Stimulated activated CD8-positive, alpha-beta memory T cell treated with anti-CD3 and anti-CD28 coated beads, Interleukin-15, amount 100 ng/mL, for 1 hour (primary cell): Measurements from ENCODE around the gene YTHDC2.
"Not testable (repeated sequence)": the region's sequence is repeated elsewhere in the genome, so short reads cannot be mapped to it uniquely, and the experiment has no call there.

Experiments used
- DNase-seq: peaks from one replicate; pipeline ENCODE4 v3.0.0-alpha.2; 2020; ENCODE audit warnings: low read depth

YTHDC2 gene

GRCh38 chr5:113603246-113603645 lies 89.8 kb downstream of the YTHDC2 start:
- not testable (repeated sequence) for DNase-seq

GRCh38 chr5:113606298-113607134 lies 93.0 kb downstream of the YTHDC2 start:
- no peak for DNase-seq

- DNase-seq: no peak
Observed at GRCh38 chr5:113607361-113607760, 93.9 kb downstream of the YTHDC2 start.

GRCh38 chr5:113608113-113608596 lies 94.7 kb downstream of the YTHDC2 start:
- no peak for DNase-seq

- no peak for DNase-seq
Observed at GRCh38 chr5:113612060-113612496, 98.6 kb downstream of the YTHDC2 start.

- no peak for DNase-seq
Observed at GRCh38 chr5:113614191-113614590, 100.7 kb downstream of the YTHDC2 start.

GRCh38 chr5:113615708-113616107 lies 102.2 kb downstream of the YTHDC2 start:
- no peak for DNase-seq

GRCh38 chr5:113617191-113617796 lies 103.8 kb downstream of the YTHDC2 start:
- DNase-seq: no peak

- no peak for DNase-seq
Observed at GRCh38 chr5:113632996-113633395, 119.5 kb downstream of the YTHDC2 start.

- DNase-seq: no peak
Observed at GRCh38 chr5:113634957-113635356, 121.5 kb downstream of the YTHDC2 start.

- DNase-seq: no peak
Observed at GRCh38 chr5:113641715-113642114, 128.2 kb downstream of the YTHDC2 start.
